HG03432 (cell line): ENCODE data around the gene SLC39A11.
"Not testable (repeated sequence)": the region's sequence is repeated elsewhere in the genome, so short reads cannot be mapped to it uniquely, and the experiment has no call there.

Experiments used
- ATAC-seq: cut with Tn5 transposase; IDR thresholded peaks from one replicate; pipeline ENCODE4 v1.9.1; 2021; ENCODE audit warnings: mild to moderate bottlenecking, moderate library complexity; ENCODE audit not compliant: unreplicated experiment

Gene SLC39A11, protein sequence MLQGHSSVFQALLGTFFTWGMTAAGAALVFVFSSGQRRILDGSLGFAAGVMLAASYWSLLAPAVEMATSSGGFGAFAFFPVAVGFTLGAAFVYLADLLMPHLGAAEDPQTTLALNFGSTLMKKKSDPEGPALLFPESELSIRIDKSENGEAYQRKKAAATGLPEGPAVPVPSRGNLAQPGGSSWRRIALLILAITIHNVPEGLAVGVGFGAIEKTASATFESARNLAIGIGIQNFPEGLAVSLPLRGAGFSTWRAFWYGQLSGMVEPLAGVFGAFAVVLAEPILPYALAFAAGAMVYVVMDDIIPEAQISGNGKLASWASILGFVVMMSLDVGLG

DNA sequence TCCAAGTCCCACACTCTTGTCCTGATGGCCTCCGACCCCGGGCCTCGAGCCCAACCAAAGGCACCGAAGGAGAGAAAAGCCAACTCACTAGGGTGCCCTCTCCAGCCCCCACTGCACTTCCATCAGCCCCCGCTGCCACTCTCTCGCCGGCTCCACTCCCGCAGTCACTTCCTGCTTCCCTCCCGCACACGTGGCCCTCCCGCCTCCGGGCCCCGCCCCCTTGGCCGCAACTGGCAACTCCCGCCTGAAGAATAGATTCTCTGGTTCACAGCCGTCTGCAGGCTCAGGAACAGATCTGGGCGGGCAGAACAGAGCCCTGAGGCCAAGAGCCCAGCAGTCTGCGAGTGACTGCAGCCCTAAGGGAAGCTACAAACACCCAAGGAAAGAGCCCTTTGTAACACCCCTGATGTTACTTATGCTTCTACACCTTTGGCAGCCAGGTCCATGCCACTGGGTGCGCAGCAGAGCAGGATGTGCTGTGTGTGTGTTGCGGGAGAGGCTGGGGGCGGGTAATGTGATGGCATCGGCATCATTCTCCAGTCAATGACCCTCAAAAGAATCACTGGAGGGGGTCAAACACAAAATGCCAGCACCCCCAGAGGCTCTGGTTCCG lies at the start of gene SLC39A11:
Gene SLC39A11, minus strand, starts transcription at position 166 of the 613 bp plus-strand sequence. CDS start 3,924 bp downstream, outside the sequence.
- ATAC-seq = peak; percentile 99

DNA sequence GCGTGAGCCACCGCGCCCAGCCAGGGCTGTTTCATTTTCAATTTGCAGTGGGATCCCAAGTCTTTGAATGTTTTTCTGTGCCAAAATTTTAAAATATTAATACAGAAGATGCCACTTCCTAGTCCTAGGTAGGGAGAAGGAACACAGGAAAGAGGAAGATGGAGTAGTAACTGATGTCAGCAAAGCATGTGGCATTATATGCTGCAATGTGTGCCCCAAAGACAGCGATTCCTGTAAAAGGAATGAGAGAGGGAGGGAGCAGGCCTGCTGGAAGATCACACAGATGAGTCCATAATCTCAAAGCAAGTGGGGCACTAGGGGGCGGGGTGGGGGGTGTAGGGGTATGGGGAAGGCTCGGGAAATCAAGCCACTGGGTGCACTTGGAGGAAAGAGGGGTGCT lies 48.9 kb upstream of the SLC39A11 start:
- ATAC-seq = no peak

DNA sequence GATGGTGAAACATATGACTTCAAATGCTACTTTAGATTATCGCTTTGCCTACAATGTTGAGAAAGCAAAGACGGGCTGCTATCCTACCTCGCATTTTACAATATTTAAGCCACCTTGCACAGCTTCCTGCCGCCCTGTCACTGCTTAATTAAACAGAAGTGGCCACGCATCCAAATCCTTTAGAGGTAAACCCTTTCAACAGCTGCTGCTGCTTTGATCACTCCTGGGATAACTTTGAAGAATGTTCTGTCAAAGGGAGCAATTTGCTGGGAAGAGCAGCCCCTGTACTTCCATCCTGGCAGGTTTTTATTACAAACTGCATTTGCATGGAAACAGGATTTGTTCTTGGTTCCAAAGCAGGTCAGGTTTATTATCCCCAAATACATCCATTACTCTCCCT lies 48.1 kb upstream of the SLC39A11 start:
- no peak for ATAC-seq

DNA sequence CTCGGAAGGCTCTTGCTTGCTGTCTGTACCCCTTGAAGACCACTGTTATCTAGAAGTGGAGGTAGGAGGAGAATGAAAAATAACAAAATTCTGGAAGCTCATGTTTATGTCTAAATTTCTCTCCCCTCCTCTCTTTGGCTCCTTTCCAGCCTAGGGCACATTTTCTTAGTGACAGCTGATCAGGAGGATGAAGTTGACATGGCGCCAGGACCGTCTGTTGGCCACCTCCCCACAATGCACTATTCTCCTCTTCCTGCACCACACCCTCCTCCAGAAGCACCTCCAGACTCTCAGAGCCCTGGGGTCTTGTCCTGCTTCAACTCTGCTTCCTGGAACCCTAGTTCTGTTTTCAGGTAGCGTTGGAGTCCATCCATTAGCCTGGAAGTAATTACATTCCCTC lies 46.8 kb upstream of the SLC39A11 start:
- no peak for ATAC-seq

DNA sequence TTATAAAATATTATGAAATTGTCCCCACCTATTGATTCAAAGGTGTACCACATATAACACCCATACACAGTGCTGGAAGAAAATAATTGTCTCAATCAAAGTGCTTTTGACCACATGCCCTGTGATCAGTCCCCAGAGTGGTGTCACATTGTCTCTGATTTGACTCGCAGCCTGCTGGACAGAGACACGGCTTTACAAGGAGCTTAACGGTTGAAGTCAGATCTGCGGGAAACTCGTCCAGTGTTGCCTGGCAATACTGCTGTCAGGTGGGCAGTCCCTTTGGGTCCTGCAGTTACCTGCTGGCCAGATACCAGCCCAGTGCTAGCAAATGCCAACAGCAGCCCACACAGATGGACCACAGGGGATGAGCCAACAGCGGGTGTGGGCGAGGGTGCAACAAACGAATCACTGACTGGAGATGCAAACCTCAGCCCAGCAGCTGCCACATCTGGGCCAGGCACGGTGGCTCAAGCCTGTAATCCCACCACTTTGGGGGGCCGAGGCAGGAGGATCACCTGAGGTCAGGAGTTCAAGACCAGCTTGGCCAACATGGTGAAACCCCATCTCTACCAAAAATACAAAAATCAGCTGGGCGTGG lies 46.2 kb upstream of the SLC39A11 start:
- ATAC-seq = no peak

DNA sequence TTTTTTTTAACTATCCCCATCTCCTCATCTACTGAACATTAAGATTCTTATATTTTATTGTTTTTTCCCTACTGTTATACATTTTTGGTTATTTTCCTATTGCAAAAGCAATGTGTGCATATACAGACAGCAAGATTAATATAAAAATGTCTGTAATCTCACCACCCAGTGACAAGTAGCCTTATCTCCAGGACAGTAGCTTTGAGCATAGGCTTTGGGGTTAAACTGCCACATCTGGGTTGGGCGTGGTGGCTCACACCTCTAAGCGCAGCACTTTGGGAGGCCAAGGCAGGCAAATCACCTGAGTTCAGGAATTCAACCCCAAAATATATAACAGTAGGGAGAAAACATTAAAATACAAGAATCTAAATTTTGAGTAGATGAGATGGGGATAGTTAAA lies 44.9 kb upstream of the SLC39A11 start:
- no peak for ATAC-seq

DNA sequence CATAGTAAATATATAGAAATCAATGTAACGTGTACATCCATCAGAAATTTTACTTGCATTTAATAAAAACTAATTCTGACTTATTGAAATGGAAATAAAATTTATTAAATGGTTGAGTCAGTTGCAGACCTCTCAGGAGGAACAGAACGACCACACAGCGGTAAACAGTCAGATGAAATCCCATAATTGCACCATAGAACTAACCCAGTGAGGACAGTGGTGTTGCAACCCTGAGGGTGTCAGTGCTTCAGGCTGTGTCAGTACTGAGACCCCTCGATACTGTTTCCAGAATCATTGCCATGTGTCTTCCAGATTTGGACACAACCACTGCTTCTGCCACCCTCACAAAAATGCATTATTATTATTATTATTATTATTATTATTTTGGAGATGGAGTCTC lies 43.3 kb upstream of the SLC39A11 start:
- no peak for ATAC-seq

DNA sequence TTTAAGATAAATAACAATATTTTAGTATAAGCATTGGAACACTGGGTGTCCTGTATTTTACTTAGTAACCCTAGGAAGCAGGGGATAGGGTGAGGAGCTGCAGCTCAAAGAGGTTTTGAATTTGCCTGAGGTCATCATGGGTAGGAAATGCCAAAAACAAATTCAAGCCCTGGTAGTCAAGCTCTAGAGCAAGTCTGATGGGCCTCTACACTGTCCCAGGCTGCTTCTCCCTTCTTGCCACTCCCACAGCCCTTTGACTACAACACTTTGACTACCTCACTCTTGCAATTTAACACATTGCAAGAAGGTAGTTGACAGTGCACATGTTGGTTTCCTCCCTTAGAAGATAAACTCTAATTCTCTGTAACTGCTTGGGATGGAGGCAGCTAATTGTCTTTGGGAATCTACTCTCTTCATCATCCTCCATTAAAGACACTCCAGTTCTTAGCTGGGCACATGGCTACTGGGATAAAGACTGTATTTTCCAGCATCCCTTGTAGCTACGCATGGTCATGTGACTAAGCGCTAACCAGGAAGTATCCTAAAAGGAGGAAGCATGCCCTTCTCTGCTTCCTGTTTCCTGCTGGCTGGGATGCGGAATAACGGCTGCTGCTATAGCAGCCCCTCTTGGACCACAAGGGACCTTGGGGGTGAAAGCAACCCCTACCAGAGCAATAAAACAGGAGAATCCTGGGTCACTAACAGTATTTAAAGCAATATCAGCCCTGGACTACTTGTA lies 41.6 kb upstream of the SLC39A11 start:
- ATAC-seq = no peak

DNA sequence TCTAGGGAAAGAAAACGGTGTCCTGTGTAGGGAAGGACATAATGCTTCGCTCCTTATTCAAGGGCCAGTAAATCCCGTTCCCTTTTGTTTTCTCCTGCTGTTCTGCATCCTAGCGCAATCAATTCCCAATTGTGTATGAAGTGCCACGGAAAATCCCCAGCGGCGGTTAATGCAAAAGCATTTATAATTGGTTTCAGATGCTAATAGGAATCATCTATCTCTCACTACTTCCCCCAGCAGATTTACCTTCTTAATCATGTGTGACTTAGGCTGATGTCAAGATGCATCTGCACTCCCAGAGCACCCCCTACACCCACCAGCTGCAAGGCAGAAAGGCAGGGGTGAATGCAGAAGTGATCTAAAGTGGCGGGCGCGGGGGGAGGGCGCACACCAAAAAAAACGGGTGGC lies 39.6 kb upstream of the SLC39A11 start:
- no peak for ATAC-seq

DNA sequence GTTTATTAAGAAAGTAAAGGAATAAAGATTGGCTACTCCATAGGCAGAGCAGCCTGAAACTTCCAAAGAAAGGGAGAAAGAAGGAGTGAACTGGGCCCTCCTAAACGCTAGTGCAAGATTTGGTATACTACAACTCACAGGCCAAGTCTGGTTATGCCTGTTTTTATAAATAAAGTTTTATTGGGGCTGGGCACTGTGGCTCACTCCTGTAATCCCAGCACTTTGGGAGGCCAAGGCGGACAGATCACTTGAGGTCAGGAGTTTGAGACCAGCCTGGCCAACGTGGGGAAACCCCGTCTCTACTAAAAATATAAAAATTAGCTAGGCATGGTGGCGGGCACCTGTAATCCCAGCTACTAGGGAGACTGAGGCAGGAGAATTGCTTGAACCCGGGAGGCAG lies 39.0 kb upstream of the SLC39A11 start:
- ATAC-seq = not testable (repeated sequence)

DNA sequence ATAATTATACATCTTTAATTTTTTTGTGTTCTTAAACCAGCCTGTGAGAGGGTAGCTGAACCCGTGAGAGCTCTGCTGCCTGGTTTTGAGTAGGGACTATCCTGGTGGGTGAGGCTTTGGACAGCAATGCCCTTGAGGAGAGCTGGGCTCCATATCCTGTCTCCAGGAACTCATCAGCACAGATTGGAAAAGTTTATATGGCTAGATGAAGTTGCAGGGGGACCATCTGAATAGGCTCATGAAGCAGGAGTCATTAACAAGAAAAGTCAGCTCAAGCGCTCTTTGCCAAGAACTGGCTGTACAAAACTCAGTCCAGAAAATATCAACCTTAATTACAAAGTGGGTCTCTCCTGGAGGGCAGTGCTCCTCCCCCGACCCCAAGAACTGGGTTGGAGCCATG lies 38.5 kb upstream of the SLC39A11 start:
- no peak for ATAC-seq

DNA sequence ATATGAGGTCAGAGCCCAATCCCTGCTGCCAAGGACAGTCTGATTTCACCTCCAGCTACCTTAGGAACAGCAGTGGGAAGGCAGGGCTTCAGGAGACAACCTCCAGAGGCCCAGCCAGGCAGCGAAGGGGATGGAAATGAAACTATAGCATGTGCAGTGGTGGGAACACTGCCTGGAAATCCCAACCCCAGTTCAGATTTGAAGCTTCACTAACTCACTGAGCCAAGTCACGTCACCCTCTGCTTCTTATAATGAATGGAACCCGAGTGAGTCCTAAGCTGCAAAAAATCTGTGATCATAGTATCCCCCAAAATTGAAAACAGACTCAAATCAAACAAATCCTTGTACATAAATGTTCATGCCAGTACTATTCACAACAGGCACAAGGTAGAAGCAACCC lies 36.0 kb upstream of the SLC39A11 start:
- ATAC-seq = no peak

DNA sequence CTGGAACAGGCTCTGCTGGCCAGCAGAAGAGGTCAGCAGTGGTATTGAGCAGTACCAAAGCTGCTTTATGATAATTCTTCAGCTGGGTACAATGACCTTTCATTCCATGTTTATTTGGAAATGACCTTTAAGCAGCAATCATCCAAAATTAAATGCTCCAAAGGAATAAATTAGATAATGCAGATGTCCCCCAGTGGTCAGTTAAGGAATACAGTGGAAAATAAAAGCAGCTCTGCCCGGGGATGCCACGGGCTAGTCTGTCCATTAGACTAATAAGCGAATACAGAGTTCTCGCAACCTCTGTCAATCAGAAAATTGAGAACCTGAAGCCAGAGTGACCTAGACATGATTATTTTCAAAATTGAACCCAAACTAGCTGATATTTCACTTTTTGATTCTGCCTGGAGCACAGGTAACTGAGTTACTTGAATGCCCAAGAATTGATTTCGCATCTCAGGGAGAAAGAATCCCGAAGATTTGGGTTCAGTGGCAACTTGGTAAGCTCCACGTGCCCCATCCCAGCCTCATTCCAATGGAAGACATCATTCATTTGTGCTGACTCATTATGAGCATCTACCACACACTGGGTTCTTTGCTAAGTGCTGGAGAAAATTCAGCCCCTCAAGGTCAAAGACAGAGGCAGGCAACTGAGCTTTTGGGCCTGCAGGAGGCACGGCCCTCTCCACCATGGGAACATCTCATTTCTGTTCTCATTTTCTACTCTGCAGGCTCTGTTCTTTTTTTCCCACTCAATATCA lies 34.4 kb upstream of the SLC39A11 start:
- ATAC-seq = no peak

DNA sequence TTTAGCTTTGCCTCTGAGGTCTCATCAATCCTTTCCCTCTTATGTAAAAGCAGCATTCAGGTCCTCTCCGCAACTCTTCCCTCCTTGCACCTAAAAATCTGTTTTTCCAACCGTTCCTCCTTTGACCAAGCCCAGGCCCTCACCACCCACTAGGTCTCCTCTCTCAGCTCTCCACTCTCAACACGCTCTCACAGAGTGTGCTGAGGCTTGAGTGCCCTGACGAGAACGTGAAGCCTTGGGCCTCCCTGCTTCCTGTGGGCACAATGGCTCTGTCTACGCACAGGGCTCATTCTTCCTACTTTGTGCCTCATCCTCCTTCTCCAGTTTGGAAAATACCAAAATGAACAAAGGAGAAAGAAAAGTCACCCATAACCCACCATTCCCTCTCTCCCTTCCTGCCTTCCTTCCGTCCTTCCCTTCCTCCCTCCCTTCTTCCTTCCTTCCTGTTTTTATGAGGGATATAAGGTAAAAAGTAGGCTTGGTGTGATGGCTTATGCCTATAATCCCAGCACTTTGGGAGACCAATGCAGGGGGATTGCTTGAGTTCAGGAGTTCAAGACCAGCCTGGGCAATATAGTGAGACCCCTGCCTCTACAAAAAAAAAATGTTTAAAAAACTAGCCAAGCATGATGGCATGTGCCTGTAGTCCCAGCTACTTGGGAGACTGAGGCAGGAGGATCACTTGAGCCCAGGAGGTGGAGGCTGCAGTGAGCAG lies 31.3 kb upstream of the SLC39A11 start:
- ATAC-seq = no peak

DNA sequence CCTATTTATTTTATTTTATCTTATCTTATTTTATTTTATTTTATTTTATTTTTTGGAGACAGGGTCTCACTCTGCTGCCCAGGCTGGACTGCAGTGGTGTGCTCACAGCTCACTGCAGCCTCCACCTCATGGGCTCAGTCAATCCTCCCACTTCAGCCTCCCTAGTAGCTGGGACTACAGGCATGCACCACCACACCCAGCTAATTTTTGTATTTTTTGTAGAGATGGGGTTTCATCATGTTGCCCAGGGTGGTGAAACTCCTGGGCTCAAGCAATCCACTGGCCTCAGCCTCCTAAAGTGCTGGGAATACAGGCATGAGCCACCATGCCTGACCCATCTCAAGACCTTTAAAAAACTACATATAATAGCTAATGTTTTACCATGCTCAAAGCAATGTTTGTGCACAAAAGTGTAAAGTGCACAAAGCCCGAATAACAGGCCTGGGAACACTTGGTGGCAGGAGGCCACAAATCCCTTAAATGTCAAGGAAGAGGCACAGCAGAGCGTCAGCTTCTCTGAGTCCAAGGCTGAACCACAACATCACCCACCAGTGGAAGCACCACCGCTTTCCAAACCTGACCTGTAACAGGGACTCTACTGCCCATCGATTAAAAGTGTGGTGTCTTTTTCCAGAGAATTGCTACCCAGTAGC lies 30.6 kb upstream of the SLC39A11 start:
- no peak for ATAC-seq

DNA sequence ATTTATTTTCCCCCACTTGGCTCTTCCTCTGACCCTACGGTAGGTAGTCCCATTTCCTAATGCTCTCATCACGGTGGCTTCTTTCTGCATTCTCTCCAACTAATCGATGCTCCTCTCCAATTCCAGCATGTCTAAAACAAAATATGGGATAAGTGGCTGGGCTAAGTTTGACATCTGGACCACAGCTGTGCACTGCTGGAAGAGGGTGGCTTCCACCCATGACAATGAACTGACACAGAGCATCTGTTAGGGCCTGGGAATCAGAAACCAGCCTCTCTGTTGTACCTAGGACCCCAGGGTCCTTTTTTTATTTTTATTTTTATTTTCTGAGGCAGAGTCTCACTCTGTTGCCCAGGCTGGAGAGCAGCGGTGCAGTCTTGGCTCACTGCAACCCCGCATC lies 29.0 kb upstream of the SLC39A11 start:
- no peak for ATAC-seq

DNA sequence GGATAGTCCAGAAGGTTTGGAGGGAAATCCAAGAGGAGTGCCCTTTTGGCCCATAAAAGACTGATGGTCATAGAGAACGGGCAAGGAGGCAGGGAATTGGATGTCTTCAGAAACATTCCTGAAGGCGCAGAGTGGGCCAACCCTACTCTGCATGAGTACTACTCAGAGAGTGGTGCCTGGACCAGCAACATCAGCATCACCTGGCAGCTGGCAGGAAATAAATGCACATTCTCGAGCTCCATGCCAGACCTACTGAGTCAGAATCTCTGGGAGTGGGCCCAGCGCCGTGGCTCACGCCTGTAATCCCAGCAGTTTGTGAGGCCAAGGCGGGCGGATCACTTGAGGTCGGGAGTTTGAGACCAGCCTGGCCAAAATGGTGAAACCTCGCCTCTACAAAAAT lies 27.1 kb upstream of the SLC39A11 start:
- no peak for ATAC-seq

DNA sequence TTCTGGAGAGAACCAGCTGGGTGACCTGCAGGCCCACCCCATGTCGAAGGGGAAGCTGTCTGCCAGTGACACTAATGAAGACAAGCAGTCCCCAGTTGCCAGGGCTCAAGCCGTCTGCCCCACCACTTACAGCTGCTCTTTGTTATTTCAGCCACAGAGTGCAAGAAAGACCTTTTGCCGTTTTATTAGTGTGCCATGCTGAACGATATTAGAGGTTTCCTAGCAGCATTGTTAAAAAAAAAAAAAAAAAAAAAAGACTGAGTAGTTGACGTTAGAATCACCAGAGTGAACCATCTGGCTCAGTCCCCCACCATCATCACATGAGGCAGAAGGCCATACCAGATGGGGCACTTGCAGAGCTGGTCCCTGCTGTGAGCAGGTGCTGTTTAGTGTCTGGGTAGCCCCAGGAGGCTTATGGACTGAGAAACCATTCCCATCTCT lies 26.5 kb upstream of the SLC39A11 start:
- ATAC-seq = no peak

DNA sequence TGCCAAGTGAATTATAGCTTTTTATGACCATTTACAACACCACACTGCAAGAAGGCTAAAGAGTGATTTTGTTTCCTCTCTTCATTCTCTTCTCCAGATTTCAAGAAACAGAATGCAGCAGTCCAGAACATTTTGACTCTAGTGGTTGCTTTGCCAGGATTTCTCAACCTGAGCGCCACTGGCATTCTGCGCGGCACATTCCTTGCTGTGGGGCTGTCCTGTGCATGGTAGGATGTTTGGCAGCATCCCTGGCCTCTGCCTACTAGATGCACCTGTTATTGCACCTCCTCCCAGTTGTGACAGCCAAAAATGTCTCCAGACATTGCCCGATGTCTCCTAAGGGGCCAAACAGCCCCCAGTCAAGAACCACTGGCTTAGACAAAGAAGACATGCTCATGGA lies 25.7 kb upstream of the SLC39A11 start:
- ATAC-seq = no peak

DNA sequence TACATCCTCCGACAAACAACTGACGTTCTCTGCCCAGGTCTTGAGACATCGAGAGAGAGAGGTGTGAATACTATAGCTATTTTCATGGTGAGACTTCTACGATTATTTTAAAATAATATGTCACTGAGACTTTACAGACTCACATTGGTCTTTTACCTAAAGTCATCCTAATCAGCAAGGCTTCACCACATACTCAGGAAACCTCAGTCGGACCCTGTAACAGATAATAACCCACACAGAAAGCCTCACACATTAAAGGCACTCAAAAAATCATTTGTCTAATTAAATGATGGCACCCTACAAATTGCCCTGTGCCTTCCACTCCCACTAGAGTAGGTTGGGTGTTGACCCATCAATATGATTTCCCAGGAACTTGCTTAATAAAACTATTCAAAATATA lies 19.8 kb upstream of the SLC39A11 start:
- ATAC-seq = no peak
